HepG2 (cell line): ENCODE data around the gene TXNIP. TPM values are rescaled to one million over a fixed set of nuclear protein-coding genes. Genes with fewer than 3 reads are reported as not detected.
A peak's percentile ranks its signal among the peaks of the same experiment; 100 is the strongest.

Experiments
- CEBPG ChIP-seq: IDR thresholded peaks from 2 replicates; pipeline ENCODE4 v1.6.1; 2016
- EEA1 ChIP-seq: sonication (generic); formaldehyde crosslinking; IDR thresholded peaks from 2 replicates; pipeline ENCODE4 v1.5.1; 2020; ENCODE audit warnings: mild to moderate bottlenecking, missing genetic modification reagents, borderline replicate concordance
- EHMT2 ChIP-seq: fragments of 200-600 bp; sonication (generic); IDR thresholded peaks from 2 replicates; pipeline ENCODE4 v1.7.0; 2017; ENCODE audit warnings: antibody characterized with exemption, low read depth, low read length, borderline replicate concordance
- FUBP1 ChIP-seq: sonication (generic); formaldehyde crosslinking; IDR thresholded peaks from 2 replicates; pipeline ENCODE4 v1.5.1; 2020; ENCODE audit warnings: missing genetic modification reagents, mild to moderate bottlenecking, borderline replicate concordance
- HNRNPLL ChIP-seq: fragments of 200-400 bp; formaldehyde crosslinking; IDR thresholded peaks from 2 replicates; pipeline ENCODE4 v1.6.1; 2017; ENCODE audit warnings: mild to moderate bottlenecking, low read depth, low read length; ENCODE audit not compliant: poor library complexity, severe bottlenecking
- KLF16 ChIP-seq, 2 experiments: sonication (generic) in 1 of 2; formaldehyde crosslinking in 1 of 2; IDR thresholded peaks; 2 replicates each; pipeline versions ENCODE4 v1.6.1 to v1.8.0; 2016 to 2023; ENCODE audit warnings: missing genetic modification reagents in 2 of 2, missing compliant biosample characterization in 1 of 2
- KMT2A ChIP-seq: sonication (generic); formaldehyde crosslinking; IDR thresholded peaks from 2 replicates; pipeline ENCODE4 v1.4.0; 2020; ENCODE audit warnings: missing genetic modification reagents
- MBNL3 ChIP-seq: fragments of 250-450 bp; sonication (Bioruptor Pico); conservative IDR thresholded peaks from 2 replicates; pipeline ENCODE4 v1.8.0; 2022; ENCODE audit warnings: mild to moderate bottlenecking, inconsistent platforms
- MYC ChIP-seq: sonication (generic); formaldehyde crosslinking; IDR thresholded peaks from 2 replicates; pipeline ENCODE4 v1.9.0; 2021; ENCODE audit warnings: missing genetic modification reagents, borderline replicate concordance
- NFE2 ChIP-seq: sonication (generic); formaldehyde crosslinking; IDR thresholded peaks from 2 replicates; pipeline ENCODE4 v1.4.0; 2020; ENCODE audit warnings: missing genetic modification reagents
- NFIC ChIP-seq: IDR thresholded peaks from 2 replicates; pipeline ENCODE4 v1.6.1; 2012; ENCODE audit warnings: mild to moderate bottlenecking, low read length, inconsistent platforms
- NR0B2 ChIP-seq: sonication (generic); formaldehyde crosslinking; IDR thresholded peaks from 2 replicates; pipeline ENCODE4 v1.4.0; 2020; ENCODE audit warnings: mild to moderate bottlenecking, missing genetic modification reagents
- PAX8 ChIP-seq: sonication (generic); formaldehyde crosslinking; IDR thresholded peaks from 2 replicates; pipeline ENCODE4 v1.8.0; 2022; ENCODE audit warnings: mild to moderate bottlenecking, missing genetic modification reagents, borderline replicate concordance
- POLR2AphosphoS5 ChIP-seq: IDR thresholded peaks from 2 replicates; pipeline ENCODE4 v1.6.1; 2012; ENCODE audit warnings: low read depth, low read length
- SIX1 ChIP-seq: sonication (generic); formaldehyde crosslinking; IDR thresholded peaks from 2 replicates; pipeline ENCODE4 v1.4.0; 2020; ENCODE audit warnings: missing genetic modification reagents, borderline replicate concordance
- TBX2 ChIP-seq: sonication (generic); formaldehyde crosslinking; IDR thresholded peaks from 2 replicates; pipeline ENCODE4 v1.5.0; 2020; ENCODE audit warnings: missing genetic modification reagents, mild to moderate bottlenecking, borderline replicate concordance
- ZBTB21 ChIP-seq: sonication (generic); formaldehyde crosslinking; IDR thresholded peaks from 2 replicates; pipeline ENCODE4 v1.4.0; 2020; ENCODE audit warnings: missing genetic modification reagents
- ZC3H13 ChIP-seq: sonication (generic); formaldehyde crosslinking; IDR thresholded peaks from 2 replicates; pipeline ENCODE4 v1.8.1; 2023; ENCODE audit warnings: mild to moderate bottlenecking, missing genetic modification reagents, moderate library complexity
- ZC3H4 ChIP-seq: sonication (generic); formaldehyde crosslinking; IDR thresholded peaks from 2 replicates; pipeline ENCODE4 v1.4.0; 2020; ENCODE audit warnings: missing genetic modification reagents, borderline replicate concordance
- ZEB1 ChIP-seq: IDR thresholded peaks from 2 replicates; pipeline ENCODE4 v1.6.1; 2012; ENCODE audit warnings: mild to moderate bottlenecking, low read depth, inconsistent platforms; ENCODE audit not compliant: insufficient replicate concordance
- ZFP36L2 ChIP-seq: sonication (generic); formaldehyde crosslinking; IDR thresholded peaks from 2 replicates; pipeline ENCODE4 v1.4.0; 2020; ENCODE audit warnings: missing genetic modification reagents
- ZNF224 ChIP-seq: sonication (generic); formaldehyde crosslinking; IDR thresholded peaks from 2 replicates; pipeline ENCODE4 v1.5.0; 2020; ENCODE audit warnings: mild to moderate bottlenecking, missing genetic modification reagents
- ZNF839 ChIP-seq: sonication (generic); formaldehyde crosslinking; IDR thresholded peaks from 2 replicates; pipeline ENCODE4 v1.4.0; 2020; ENCODE audit warnings: missing genetic modification reagents, mild to moderate bottlenecking, borderline replicate concordance
- ZNF850 ChIP-seq: sonication (generic); formaldehyde crosslinking; conservative IDR thresholded peaks from 2 replicates; pipeline ENCODE4 v1.9.0; 2021; ENCODE audit warnings: mild to moderate bottlenecking, missing genetic modification reagents
- ZNF878 ChIP-seq: sonication (generic); formaldehyde crosslinking; IDR thresholded peaks from 2 replicates; pipeline ENCODE4 v1.8.1; 2023; ENCODE audit warnings: mild to moderate bottlenecking, missing genetic modification reagents, moderate library complexity
- polyA plus RNA-seq, 8 experiments: library from polyadenylated mRNA; depleted of rRNA in 3 of 8; stranded (reverse) in 7 of 8; unstranded in 1 of 8; fragments of >200 nt; fragmentation: Illumina TruSeq in 4 of 8; extraction: Trizol in 4 of 8; gene quantifications; 2 replicates each; pipeline versions ENCODE4 v1.2.1 to v1.2.3, GENCODE V29; 2011 to 2016; ENCODE audit warnings: low read depth in 4 of 8, missing spikeins in 1 of 8, mixed read lengths in 1 of 8; ENCODE audit not compliant: insufficient read depth in 1 of 8
- total RNA-seq, 5 experiments: library from RNA; depleted of rRNA; stranded (reverse); fragments of >200 nt; fragmentation: Illumina TruSeq; extraction: Trizol; gene quantifications; 2 replicates each; pipeline ENCODE4 v1.2.3, GENCODE V29; 2016; ENCODE audit warnings: low read depth in 1 of 5
- TF ChIP-seq, protein P1 (sequence below): sonication (generic); formaldehyde crosslinking; IDR thresholded peaks from 2 replicates; pipeline ENCODE4 v1.8.1; 2022; ENCODE audit warnings: mild to moderate bottlenecking, missing genetic modification reagents
- TF ChIP-seq, protein P2 (sequence below): IDR thresholded peaks from 2 replicates; pipeline ENCODE4 v1.6.1; 2016; ENCODE audit warnings: low read depth

Gene TXNIP
- total and polyA plus RNA-seq, 2 of the 13 experiments (the other 11 are each of a cell fraction or from before 2014, with no cell fraction given), result 24.4 to 237 TPM

DNA sequence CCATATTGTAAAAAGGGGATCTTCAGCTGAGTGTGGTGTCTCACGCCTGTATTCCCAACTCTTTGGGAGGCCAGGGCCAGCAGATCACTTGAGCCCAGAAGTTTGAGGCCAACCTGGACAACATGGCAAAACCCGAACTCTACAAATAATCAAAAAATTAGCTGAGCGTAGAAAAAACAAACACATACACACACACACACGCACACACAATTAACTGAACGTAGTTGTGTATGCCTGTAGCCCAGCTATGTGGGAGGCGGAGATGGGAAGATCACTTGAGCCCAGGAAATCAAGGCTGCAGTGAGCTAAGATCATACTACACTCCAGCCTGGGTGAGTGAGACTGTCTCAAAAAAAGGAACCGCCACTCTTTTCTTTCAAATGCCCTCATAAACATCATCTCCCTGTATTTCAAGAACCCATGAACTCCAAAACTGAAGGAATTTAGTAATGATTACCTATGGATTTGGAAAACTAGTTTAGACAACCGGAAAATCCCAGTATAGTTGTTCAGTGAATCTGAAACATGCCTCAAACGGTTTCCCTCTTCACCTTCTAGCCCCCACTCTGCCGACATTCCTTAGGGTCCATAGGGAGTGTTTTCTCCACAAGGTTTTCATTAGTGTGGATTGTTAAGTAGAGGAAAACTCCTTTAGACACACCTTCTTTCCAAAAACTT is 4.5 kb downstream of the TXNIP start (continued):
- TF ChIP-seq PAX8 (CRISPR knock-in tag) (no peak), NR0B2 (CRISPR knock-in tag) (no peak), KMT2A (CRISPR knock-in tag) (no peak), POLR2AphosphoS5 (peak; percentile 88), NFIC (peak; percentile 51; the same call in 1 of the 2 replicates), ZFP36L2 (CRISPR knock-in tag) (no peak), CEBPG (no peak), EEA1 (CRISPR knock-in tag) (no peak), HNRNPLL (no peak), MYC (CRISPR knock-in tag) (no peak), ZC3H13 (CRISPR knock-in tag) (peak; percentile 79), FUBP1 (peak; percentile 98; the same call in 1 of the 2 replicates), ZNF839 (CRISPR knock-in tag) (no peak), ZBTB21 (CRISPR knock-in tag) (no peak), TBX2 (CRISPR knock-in tag) (no peak), ZNF878 (peak; percentile 56; the same call in 1 of the 2 replicates), ZNF850 (CRISPR knock-in tag) (no peak), NFE2 (CRISPR knock-in tag) (no peak), ZNF224 (no peak), EHMT2 (no peak), KLF16 (CRISPR knock-in tag; IDR thresholded peaks at IDR 0.05) (peak in 1 of 2 experiments; percentile 11; a peak in 1 of 4 replicates), MBNL3 (CRISPR knock-in tag) (no peak), ZEB1 (no peak), ZC3H4 (peak; percentile 77; the same call in 1 of the 2 replicates), SIX1 (CRISPR knock-in tag) (no peak)
- TF ChIP-seq, protein P1, sequence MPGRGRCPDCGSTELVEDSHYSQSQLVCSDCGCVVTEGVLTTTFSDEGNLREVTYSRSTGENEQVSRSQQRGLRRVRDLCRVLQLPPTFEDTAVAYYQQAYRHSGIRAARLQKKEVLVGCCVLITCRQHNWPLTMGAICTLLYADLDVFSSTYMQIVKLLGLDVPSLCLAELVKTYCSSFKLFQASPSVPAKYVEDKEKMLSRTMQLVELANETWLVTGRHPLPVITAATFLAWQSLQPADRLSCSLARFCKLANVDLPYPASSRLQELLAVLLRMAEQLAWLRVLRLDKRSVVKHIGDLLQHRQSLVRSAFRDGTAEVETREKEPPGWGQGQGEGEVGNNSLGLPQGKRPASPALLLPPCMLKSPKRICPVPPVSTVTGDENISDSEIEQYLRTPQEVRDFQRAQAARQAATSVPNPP (CRISPR knock-in tag), result no peak
- TF ChIP-seq, protein P2, sequence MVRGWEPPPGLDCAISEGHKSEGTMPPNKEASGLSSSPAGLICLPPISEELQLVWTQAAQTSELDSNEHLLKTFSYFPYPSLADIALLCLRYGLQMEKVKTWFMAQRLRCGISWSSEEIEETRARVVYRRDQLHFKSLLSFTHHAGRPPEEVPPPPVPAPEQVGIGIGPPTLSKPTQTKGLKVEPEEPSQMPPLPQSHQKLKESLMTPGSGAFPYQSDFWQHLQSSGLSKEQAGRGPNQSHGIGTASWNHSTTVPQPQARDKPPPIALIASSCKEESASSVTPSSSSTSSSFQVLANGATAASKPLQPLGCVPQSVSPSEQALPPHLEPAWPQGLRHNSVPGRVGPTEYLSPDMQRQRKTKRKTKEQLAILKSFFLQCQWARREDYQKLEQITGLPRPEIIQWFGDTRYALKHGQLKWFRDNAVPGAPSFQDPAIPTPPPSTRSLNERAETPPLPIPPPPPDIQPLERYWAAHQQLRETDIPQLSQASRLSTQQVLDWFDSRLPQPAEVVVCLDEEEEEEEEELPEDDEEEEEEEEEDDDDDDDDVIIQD (CRISPR knock-in tag), result no peak
